ENCODE data around the gene FBXO24.

Gene FBXO24

DNA sequence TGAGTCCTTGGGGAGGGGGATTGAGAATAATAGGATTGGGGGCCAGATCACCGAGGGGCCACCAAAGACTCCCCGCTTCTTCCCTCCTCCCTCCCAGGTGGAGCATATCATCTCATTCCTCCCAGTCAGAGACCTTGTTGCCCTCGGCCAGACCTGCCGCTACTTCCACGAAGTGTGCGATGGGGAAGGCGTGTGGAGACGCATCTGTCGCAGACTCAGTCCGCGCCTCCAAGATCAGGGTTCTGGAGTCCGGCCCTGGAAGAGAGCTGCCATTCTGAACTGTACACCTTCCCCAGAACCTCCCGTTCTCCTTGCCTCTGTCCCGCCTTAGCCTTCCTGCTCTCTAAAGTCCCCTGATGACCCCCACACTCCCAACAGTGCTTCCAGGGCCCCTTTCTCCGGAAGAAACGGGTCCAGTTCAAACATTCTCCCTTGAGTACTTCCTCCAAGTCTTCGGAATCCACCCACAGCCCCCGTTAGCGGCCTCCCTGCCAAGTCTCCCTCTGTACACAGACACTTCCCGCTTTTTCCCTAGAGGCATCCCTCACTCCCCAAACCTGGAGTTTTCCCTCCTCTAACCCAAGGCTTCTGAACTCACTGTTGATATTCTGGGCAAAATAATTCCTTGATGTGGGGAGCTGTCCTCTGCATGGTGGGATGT lies 4.1 kb downstream of the FBXO24 start:
- H3K4me1 ChIP-seq (ENCODE audit: control insufficient read depth, insufficient read depth, low read length): peaks cover under 1% of the 10 kb centered on the region; the same call in 1 of the 2 replicates
- no peaks in the 10 kb centered on the region for H3K9me3 ChIP-seq (ENCODE audit: control insufficient read depth, insufficient read depth, low read depth, low read length)
- H3K4me3 ChIP-seq (ENCODE audit: low read depth, low read length): no peak overlapping the region
- ChIA-PET CTCF (interaction anchor here (1.7 kb wide), 1 partner anchor 103 kb away, joined by 4 read pairs; no protein-coding TSS in a partner anchor), POLR2A (no interaction called here)
- no peaks in the 10 kb centered on the region for H3K36me3 ChIP-seq (ENCODE audit: control insufficient read depth in 2 of 2, insufficient read depth in 1 of 2, low read length in 2 of 2)
- TF ChIP-seq ZNF501 (tag by site-specific recombination; IDR thresholded peaks at IDR 0.05): no peak
- no peak for TF ChIP-seq ZNF366 (tag by site-specific recombination; conservative IDR thresholded peaks at IDR 0.05)
- no peak overlapping the region for H3K27ac ChIP-seq (ENCODE audit: extremely low read depth, low read depth, low read length)

- no peak overlapping the region for H3K4me3 ChIP-seq (ENCODE audit: low read depth, low read length)
- H3K27ac ChIP-seq (ENCODE audit: extremely low read depth, low read depth, low read length): no peak overlapping the region
- no peaks in the 10 kb centered on the region for H3K4me1 ChIP-seq (ENCODE audit: control insufficient read depth, insufficient read depth, low read length)
- H3K36me3 ChIP-seq (ENCODE audit: control insufficient read depth in 2 of 2, insufficient read depth in 1 of 2, low read length in 2 of 2): no peaks in the 10 kb centered on the region; a peak in 1 of 3 replicates
- TF ChIP-seq ZNF785 (tag by site-specific recombination; IDR thresholded peaks at IDR 0.05) (no peak), ZNF701 (tag by site-specific recombination; IDR thresholded peaks at IDR 0.05) (no peak), ZNF132 (tag by site-specific recombination; IDR thresholded peaks at IDR 0.05; ENCODE audit: borderline replicate concordance) (no peak), KLF9 (tag by site-specific recombination; IDR thresholded peaks at IDR 0.05; ENCODE audit: low read depth) (no peak), RBAK (tag by site-specific recombination; IDR thresholded peaks at IDR 0.05) (no peak), ZNF10 (tag by site-specific recombination; IDR thresholded peaks at IDR 0.05) (no peak), ZNF610 (tag by site-specific recombination; IDR thresholded peaks at IDR 0.05; ENCODE audit: borderline replicate concordance) (no peak), ZBTB11 (tag by site-specific recombination; conservative IDR thresholded peaks at IDR 0.05; ENCODE audit: low read depth) (no peak), ZNF664 (tag by site-specific recombination; IDR thresholded peaks at IDR 0.05) (no peak), BCL6B (tag by site-specific recombination; IDR thresholded peaks at IDR 0.05) (no peak), ZNF768 (tag by site-specific recombination; IDR thresholded peaks at IDR 0.05) (no peak)
- ChIA-PET POLR2A (no interaction called here), CTCF (interaction anchor here (0.9 to 1.4 kb wide), 2 partner anchors 12 to 32 kb away, joined by 3 to 5 read pairs; no protein-coding TSS in a partner anchor)
- no peaks in the 10 kb centered on the region for H3K9me3 ChIP-seq (ENCODE audit: control insufficient read depth, insufficient read depth, low read depth, low read length)
These were observed 5.5 kb downstream of the FBXO24 start for GRCh38 chr7:100591596-100591995.

GRCh38 chr7:100595188-100595587 lies 9.1 kb downstream of the FBXO24 start:
- ChIA-PET POLR2A (interaction anchor here (6.4 kb wide), 1 partner anchor 10 kb away, joined by 41 read pairs; the partner anchor contains the start of genes FBXO24 and LRCH4), CTCF (interaction anchor here (0.6 kb wide), 2 partner anchors 130 to 340 kb away, joined by 3 to 4 read pairs; no protein-coding TSS in a partner anchor)
- TF ChIP-seq ZNF121 (tag by site-specific recombination; IDR thresholded peaks at IDR 0.05) (peak; percentile 56; the same call in 1 of the 2 replicates), ZEB2 (tag by site-specific recombination; IDR thresholded peaks at IDR 0.05) (no peak)
- H3K36me3 ChIP-seq (ENCODE audit: control insufficient read depth in 2 of 2, insufficient read depth in 1 of 2, low read length in 2 of 2): no peaks in the 10 kb centered on the region; a peak in 1 of 3 replicates
- no peaks in the 10 kb centered on the region for H3K4me1 ChIP-seq (ENCODE audit: control insufficient read depth, insufficient read depth, low read length)
- H3K4me3 ChIP-seq (ENCODE audit: low read depth, low read length): no peak overlapping the region
- no peaks in the 10 kb centered on the region for H3K9me3 ChIP-seq (ENCODE audit: control insufficient read depth, insufficient read depth, low read depth, low read length)
- no peak overlapping the region for H3K27ac ChIP-seq (ENCODE audit: extremely low read depth, low read depth, low read length)
